Measurements from ENCODE around the gene LOXL1.

DNA sequence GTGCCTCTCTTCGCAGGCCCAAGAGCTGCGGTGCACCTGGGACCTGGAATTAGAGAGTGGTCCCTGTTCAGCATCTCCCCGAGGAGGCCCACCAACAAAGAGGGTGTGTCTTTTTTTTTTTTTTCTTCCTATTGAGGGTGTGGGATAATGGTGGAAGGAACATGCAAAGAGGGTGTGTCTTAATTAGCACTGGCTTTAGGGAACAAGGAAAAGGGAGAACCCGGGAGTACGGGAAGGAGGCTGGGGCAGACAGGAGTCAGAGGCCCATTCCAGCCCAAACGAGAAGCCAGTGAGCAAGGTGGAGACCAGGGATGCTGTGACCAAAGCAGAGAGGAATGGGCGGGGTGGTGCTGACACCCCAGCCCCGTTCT is 429 bp upstream of the LOXL1 start:
- TF ChIP-seq, protein P1, sequence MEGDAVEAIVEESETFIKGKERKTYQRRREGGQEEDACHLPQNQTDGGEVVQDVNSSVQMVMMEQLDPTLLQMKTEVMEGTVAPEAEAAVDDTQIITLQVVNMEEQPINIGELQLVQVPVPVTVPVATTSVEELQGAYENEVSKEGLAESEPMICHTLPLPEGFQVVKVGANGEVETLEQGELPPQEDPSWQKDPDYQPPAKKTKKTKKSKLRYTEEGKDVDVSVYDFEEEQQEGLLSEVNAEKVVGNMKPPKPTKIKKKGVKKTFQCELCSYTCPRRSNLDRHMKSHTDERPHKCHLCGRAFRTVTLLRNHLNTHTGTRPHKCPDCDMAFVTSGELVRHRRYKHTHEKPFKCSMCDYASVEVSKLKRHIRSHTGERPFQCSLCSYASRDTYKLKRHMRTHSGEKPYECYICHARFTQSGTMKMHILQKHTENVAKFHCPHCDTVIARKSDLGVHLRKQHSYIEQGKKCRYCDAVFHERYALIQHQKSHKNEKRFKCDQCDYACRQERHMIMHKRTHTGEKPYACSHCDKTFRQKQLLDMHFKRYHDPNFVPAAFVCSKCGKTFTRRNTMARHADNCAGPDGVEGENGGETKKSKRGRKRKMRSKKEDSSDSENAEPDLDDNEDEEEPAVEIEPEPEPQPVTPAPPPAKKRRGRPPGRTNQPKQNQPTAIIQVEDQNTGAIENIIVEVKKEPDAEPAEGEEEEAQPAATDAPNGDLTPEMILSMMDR (IDR thresholded peaks at IDR 0.05; ENCODE audit: low read depth, low read length), result no peak
- TF ChIP-seq POLR2A (IDR thresholded peaks at IDR 0.05; ENCODE audit: extremely low read depth, insufficient read length), result no peak

Data from NB4 (cell line).